GM18508 (cell line): ENCODE results near the gene GPR55.
A peak's percentile ranks its signal among the peaks of the same experiment; 100 is the strongest.
"Not testable (repeated sequence)": the region's sequence is repeated elsewhere in the genome, so short reads cannot be mapped to it uniquely, and the experiment has no call there.

Experiments
- ATAC-seq: cut with Tn5 transposase; IDR thresholded peaks from one replicate; pipeline ENCODE4 v1.9.1; 2021; ENCODE audit warnings: moderate number of reproducible peaks; ENCODE audit not compliant: insufficient read depth, unreplicated experiment

Gene GPR55

GRCh38 chr2:230924470-230925341 is at the start of gene GPR55:
Gene GPR55, minus strand, starts transcription at chr2:230925242. Its CDS starts 14,280 bp downstream, at chr2:230910962.
- ATAC-seq: no peak

GRCh38 chr2:230974096-230974913 is 49.3 kb upstream of the GPR55 start:
- peak; percentile 57 for ATAC-seq

GRCh38 chr2:230972046-230972445 is 47.0 kb upstream of the GPR55 start:
- ATAC-seq: no peak

GRCh38 chr2:230969659-230970015 is 44.6 kb upstream of the GPR55 start:
- no peak for ATAC-seq

- ATAC-seq: no peak
These were observed 44.0 kb upstream of the GPR55 start for GRCh38 chr2:230968921-230969658.

GRCh38 chr2:230968314-230968713 is 43.3 kb upstream of the GPR55 start:
- not testable (repeated sequence) for ATAC-seq

- no peak for ATAC-seq
These were observed 42.1 kb upstream of the GPR55 start for GRCh38 chr2:230967113-230967512.

- ATAC-seq: no peak
These were observed 39.2 kb upstream of the GPR55 start for GRCh38 chr2:230964136-230964730.

GRCh38 chr2:230961091-230961491 is 36.0 kb upstream of the GPR55 start:
- ATAC-seq: no peak

- ATAC-seq: no peak
These were observed 35.0 kb upstream of the GPR55 start for GRCh38 chr2:230960026-230960425.

GRCh38 chr2:230958820-230959756 is 34.0 kb upstream of the GPR55 start:
- ATAC-seq: no peak

GRCh38 chr2:230957756-230958391 is 32.8 kb upstream of the GPR55 start:
- ATAC-seq: no peak

GRCh38 chr2:230956827-230957755 is 32.0 kb upstream of the GPR55 start:
- no peak for ATAC-seq

GRCh38 chr2:230955163-230955737 is 30.2 kb upstream of the GPR55 start:
- ATAC-seq: no peak

- no peak for ATAC-seq
These were observed 29.7 kb upstream of the GPR55 start for GRCh38 chr2:230954746-230955145.

GRCh38 chr2:230953845-230954244 is 28.8 kb upstream of the GPR55 start:
- no peak for ATAC-seq

- ATAC-seq: no peak
These were observed 27.3 kb upstream of the GPR55 start for GRCh38 chr2:230952226-230952956.
